Natural killer cell (primary cell): ENCODE data around the gene IQCK. TPM values are rescaled to one million over a fixed set of nuclear protein-coding genes. Genes with fewer than 3 reads are reported as not detected.

Experiments
- ATAC-seq, 3 donors: fragments of 150-1000 bp in 2 of 3; fragments of 200-7000 bp in 1 of 3; cut with Tn5 transposase; 1 replicate in 1 of 3; 2 replicates in 2 of 3; pipeline ENCODE4 v1.10.0; 2021; ENCODE audit warnings: mild to moderate bottlenecking in 2 of 3, moderate library complexity in 2 of 3
- DNase-seq, 2 donors: peaks; one replicate each; pipeline versions ENCODE4 v3.0.0 to v3.0.0-alpha.2; 2013 to 2021; ENCODE audit warnings: mixed read lengths in 1 of 2
- H3K27ac ChIP-seq: one replicate; pipeline ENCODE4 v1.5.1; 2013; ENCODE audit warnings: mild to moderate bottlenecking, low read length
- H3K27me3 ChIP-seq: one replicate; pipeline ENCODE4 v1.6.1; 2013; ENCODE audit warnings: low read length; ENCODE audit not compliant: control insufficient read depth, insufficient read depth
- H3K36me3 ChIP-seq: one replicate; pipeline ENCODE4 v1.6.1; 2013; ENCODE audit warnings: low read length; ENCODE audit not compliant: control insufficient read depth, insufficient read depth
- H3K4me1 ChIP-seq: one replicate; pipeline ENCODE4 v1.6.1; 2013; ENCODE audit warnings: low read length; ENCODE audit not compliant: control insufficient read depth, insufficient read depth
- H3K4me3 ChIP-seq: one replicate; pipeline ENCODE4 v1.5.1; 2013; ENCODE audit warnings: low read length
- H3K9me3 ChIP-seq: one replicate; pipeline ENCODE4 v1.6.1; 2013; ENCODE audit warnings: low read length; ENCODE audit not compliant: control insufficient read depth, insufficient read depth
- H3K27ac Mint-ChIP-seq, 2 donors: one replicate each; pipeline ENCODE4 v1.8.0; 2022; ENCODE audit warnings: mild to moderate bottlenecking in 2 of 2, mixed read lengths in 2 of 2, moderate library complexity in 1 of 2
- H3K27me3 Mint-ChIP-seq, 2 donors: one replicate each; pipeline ENCODE4 v1.8.0; 2022; ENCODE audit warnings: low read depth in 2 of 2, mixed read lengths in 2 of 2
- H3K36me3 Mint-ChIP-seq: one replicate; pipeline ENCODE4 v1.8.0; 2022; ENCODE audit warnings: mixed read lengths
- H3K4me1 Mint-ChIP-seq, 2 donors: one replicate each; pipeline ENCODE4 v1.8.0; 2022; ENCODE audit warnings: mixed read lengths in 2 of 2
- H3K4me3 Mint-ChIP-seq: one replicate; pipeline ENCODE4 v1.8.0; 2022; ENCODE audit warnings: mild to moderate bottlenecking, moderate library complexity, mixed read lengths
- H3K9me3 Mint-ChIP-seq, 2 donors: one replicate each; pipeline ENCODE4 v1.8.0; 2022; ENCODE audit warnings: mixed read lengths in 2 of 2
- CTCF ChIP-seq: fragments of 200-600 bp; IDR thresholded peaks from one replicate; pipeline ENCODE4 v1.8.0; 2022; ENCODE audit warnings: antibody characterized with exemption
- WGBS: methylation state at CpG from one replicate; pipeline ENCODE4 v1.1.7; 2013; ENCODE audit warnings: missing lambda C conversion rate; ENCODE audit not compliant: insufficient coverage; 5-methylcytosine and 5-hydroxymethylcytosine counted together
- intact Hi-C: fragments of 100-400 bp; cut with micrococcal nuclease; formaldehyde crosslinking; loops from one replicate; pipeline ENCODE4 v1.14.2; 2022
- total RNA-seq, 4 donors: library from RNA; stranded (reverse); fragments of 120-200 nt in 1 of 4; gene quantifications; one replicate each; pipeline versions ENCODE4 v1.2.3 to v1.2.4, GENCODE V29; 2013 to 2022

Gene IQCK
- total RNA-seq, 3 donors from 2014 or later (not counting 1 experiment from before 2014, with no cell fraction given), result 0.38 to 1.8 (median 0.68) TPM

GRCh38 chr16:19754644-19755036 lies 36.6 kb downstream of the IQCK start:
- no peak for DNase-seq
- 100% methylated on average over 1 of the region's 1 CpG for WGBS
- H3K4me1 ChIP-seq, result no peaks in the 10 kb centered on the region
- TF ChIP-seq CTCF, result no peak
- Mint-ChIP-seq H3K36me3 (no peaks in the 10 kb centered on the region), H3K27ac (no peak overlapping the region), H3K4me3 (no peak overlapping the region), H3K9me3 (no peaks in the 10 kb centered on the region), H3K4me1 (no peaks in the 10 kb centered on the region), H3K27me3 (peaks cover 3 to 9% of the 10 kb centered on the region in 2 donors)
- no peak overlapping the region for H3K4me3 ChIP-seq
- no peaks in the 10 kb centered on the region for H3K36me3 ChIP-seq
- no peak for ATAC-seq
- H3K27me3 ChIP-seq, result no peaks in the 10 kb centered on the region
- intact Hi-C loops, result no loop called here
- H3K9me3 ChIP-seq, result no peaks in the 10 kb centered on the region
- no peak overlapping the region for H3K27ac ChIP-seq

- 88% methylated on average over 3 of the region's 3 CpGs for WGBS
- no peak for DNase-seq
- H3K4me1 Mint-ChIP-seq, result no peaks in the 10 kb centered on the region
These were observed 37.2 kb downstream of the IQCK start for GRCh38 chr16:19755268-19755667.

GRCh38 chr16:19757026-19757425 lies 39.0 kb downstream of the IQCK start:
- no peak overlapping the region for H3K27ac ChIP-seq
- H3K9me3 ChIP-seq, result no peaks in the 10 kb centered on the region
- intact Hi-C loops, result no loop called here
- H3K4me3 ChIP-seq, result no peak overlapping the region
- ATAC-seq (no peak), DNase-seq (no peak)
- TF ChIP-seq CTCF, result no peak
- H3K4me3 Mint-ChIP-seq, result no peak overlapping the region
- no peaks in the 10 kb centered on the region for H3K9me3 Mint-ChIP-seq
- H3K4me1 ChIP-seq, result no peaks in the 10 kb centered on the region
- no peaks in the 10 kb centered on the region for H3K36me3 Mint-ChIP-seq
- WGBS, result 86% methylated on average over 5 of the region's 5 CpGs
- H3K27me3 ChIP-seq, result no peaks in the 10 kb centered on the region
- H3K27ac Mint-ChIP-seq, result no peak overlapping the region
- H3K36me3 ChIP-seq, result no peaks in the 10 kb centered on the region
- H3K4me1 Mint-ChIP-seq, result no peaks in the 10 kb centered on the region
- peaks cover 3 to 9% of the 10 kb centered on the region in 2 donors for H3K27me3 Mint-ChIP-seq

More at GRCh38 chr16:19755268-19755667, 37.2 kb downstream of the IQCK start:
- no peaks in the 10 kb centered on the region for H3K9me3 ChIP-seq
- no peak for TF ChIP-seq CTCF
- no peaks in the 10 kb centered on the region for H3K4me1 ChIP-seq
- peaks cover 3 to 9% of the 10 kb centered on the region in 2 donors for H3K27me3 Mint-ChIP-seq
- no peaks in the 10 kb centered on the region for H3K27me3 ChIP-seq
- no peaks in the 10 kb centered on the region for H3K36me3 ChIP-seq
- no peak for ATAC-seq
- no peaks in the 10 kb centered on the region for H3K36me3 Mint-ChIP-seq
- no peak overlapping the region for H3K4me3 Mint-ChIP-seq
- H3K4me3 ChIP-seq, result no peak overlapping the region
- no peak overlapping the region for H3K27ac Mint-ChIP-seq
- intact Hi-C loops, result no loop called here
- no peaks in the 10 kb centered on the region for H3K9me3 Mint-ChIP-seq
- H3K27ac ChIP-seq, result no peak overlapping the region
